ENCODE data around the gene CDHR1. TPM values are rescaled to one million over a fixed set of nuclear protein-coding genes. Genes with fewer than 3 reads are reported as not detected.

Gene CDHR1
- total and polyA plus RNA-seq, 4 donors, result 0.07 to 0.51 (median 0.14) TPM

GRCh38 chr10:84193846-84194423 is 402 bp upstream of the CDHR1 start:
- DNase-seq (ENCODE audit: low spot score), result no peak
- Histone ChIP-seq H3K9me3 (ENCODE audit: control insufficient read depth in 4 of 4, low read length in 3 of 4) (no peaks in the 10 kb centered on the region), H3K9ac (ENCODE audit: low read depth in 1 of 2, low read length in 2 of 2) (no peak overlapping the region), H3K36me3 (ENCODE audit: control insufficient read depth in 4 of 4, insufficient read depth in 3 of 4, low read depth in 1 of 4, low read length in 3 of 4) (no peaks in the 10 kb centered on the region), H3K4me1 (ENCODE audit: control insufficient read depth in 4 of 4, insufficient read depth in 4 of 4, low read length in 3 of 4) (peaks cover 4 to 13% (median 7%) of the 10 kb centered on the region in 4 donors), H3K4me3 (ENCODE audit: low read depth in 1 of 3, low read length in 3 of 3) (peak overlapping the region in 1 of 3 donors; percentile 53), H3K27me3 (ENCODE audit: control insufficient read depth in 4 of 4, insufficient read depth in 4 of 4, low read length in 3 of 4) (peaks cover 0 to 11% (median 7%) of the 10 kb centered on the region in 4 donors), H3K27ac (ENCODE audit: low read depth in 1 of 2, low read length in 2 of 2) (no peak overlapping the region)
- no peak for TF ChIP-seq JUND (IDR thresholded peaks at IDR 0.05)
- no peak for TF ChIP-seq NR2F2 (IDR thresholded peaks at IDR 0.05)
- no peak for TF ChIP-seq RAD21 (IDR thresholded peaks at IDR 0.05)
- no peak for TF ChIP-seq YY1 (IDR thresholded peaks at IDR 0.05)
- TF ChIP-seq MAX (IDR thresholded peaks at IDR 0.05), result no peak
- TF ChIP-seq SP1 (IDR thresholded peaks at IDR 0.05), result no peak
- no peak for TF ChIP-seq EGR1 (IDR thresholded peaks at IDR 0.05; ENCODE audit: low read depth in 2 of 2)
- TF ChIP-seq CTCF (IDR thresholded peaks at IDR 0.05; ENCODE audit: low read depth, low read length, missing input control), result no peak
- TF ChIP-seq ATF3 (IDR thresholded peaks at IDR 0.05), result no peak
- no peak for TF ChIP-seq HNF4A (conservative IDR thresholded peaks at IDR 0.05)
- TF ChIP-seq GABPA (IDR thresholded peaks at IDR 0.05 in 1 of 2, conservative IDR thresholded peaks at IDR 0.05 in 1 of 2), result no peak
- WGBS, result 43% methylated on average over 5 of the region's 5 CpGs

GRCh38 chr10:84195044-84195830 is 900 bp downstream of the CDHR1 start:
- no peak for DNase-seq (ENCODE audit: low spot score)
- Histone ChIP-seq H3K27ac (ENCODE audit: low read depth in 1 of 2, low read length in 2 of 2) (no peak overlapping the region), H3K4me1 (ENCODE audit: control insufficient read depth in 4 of 4, insufficient read depth in 4 of 4, low read length in 3 of 4) (peaks cover 4 to 13% (median 7%) of the 10 kb centered on the region in 4 donors), H3K9me3 (ENCODE audit: control insufficient read depth in 4 of 4, low read length in 3 of 4) (no peaks in the 10 kb centered on the region), H3K4me3 (ENCODE audit: low read depth in 1 of 3, low read length in 3 of 3) (peak overlapping the region in 1 of 3 donors; percentile 53), H3K27me3 (ENCODE audit: control insufficient read depth in 4 of 4, insufficient read depth in 4 of 4, low read length in 3 of 4) (peaks cover 0 to 11% (median 7%) of the 10 kb centered on the region in 4 donors), H3K36me3 (ENCODE audit: control insufficient read depth in 4 of 4, insufficient read depth in 3 of 4, low read depth in 1 of 4, low read length in 3 of 4) (no peaks in the 10 kb centered on the region), H3K9ac (ENCODE audit: low read depth in 1 of 2, low read length in 2 of 2) (no peak overlapping the region)
- WGBS, result 17% methylated on average over 43 of the region's 43 CpGs
- TF ChIP-seq GABPA (IDR thresholded peaks at IDR 0.05 in 1 of 2, conservative IDR thresholded peaks at IDR 0.05 in 1 of 2), result no peak
- TF ChIP-seq CTCF (IDR thresholded peaks at IDR 0.05; ENCODE audit: low read depth, low read length, missing input control), result no peak
- no peak for TF ChIP-seq ZBTB33 (IDR thresholded peaks at IDR 0.05)
- TF ChIP-seq FOXA2 (IDR thresholded peaks at IDR 0.05), result no peak
- TF ChIP-seq HNF4G (IDR thresholded peaks at IDR 0.05), result no peak
- no peak for TF ChIP-seq FOXA1 (IDR thresholded peaks at IDR 0.05)
- TF ChIP-seq RAD21 (IDR thresholded peaks at IDR 0.05), result no peak
- TF ChIP-seq MAX (IDR thresholded peaks at IDR 0.05), result no peak
- TF ChIP-seq RXRA (IDR thresholded peaks at IDR 0.05), result no peak
- TF ChIP-seq SP1 (IDR thresholded peaks at IDR 0.05), result no peak

Measured in liver (tissue), 9 donors.